ENCODE measurements around the gene FANCI.
"Not testable (repeated sequence)": the region's sequence is repeated elsewhere in the genome, so short reads cannot be mapped to it uniquely, and the experiment has no call there.

FANCI gene

DNA sequence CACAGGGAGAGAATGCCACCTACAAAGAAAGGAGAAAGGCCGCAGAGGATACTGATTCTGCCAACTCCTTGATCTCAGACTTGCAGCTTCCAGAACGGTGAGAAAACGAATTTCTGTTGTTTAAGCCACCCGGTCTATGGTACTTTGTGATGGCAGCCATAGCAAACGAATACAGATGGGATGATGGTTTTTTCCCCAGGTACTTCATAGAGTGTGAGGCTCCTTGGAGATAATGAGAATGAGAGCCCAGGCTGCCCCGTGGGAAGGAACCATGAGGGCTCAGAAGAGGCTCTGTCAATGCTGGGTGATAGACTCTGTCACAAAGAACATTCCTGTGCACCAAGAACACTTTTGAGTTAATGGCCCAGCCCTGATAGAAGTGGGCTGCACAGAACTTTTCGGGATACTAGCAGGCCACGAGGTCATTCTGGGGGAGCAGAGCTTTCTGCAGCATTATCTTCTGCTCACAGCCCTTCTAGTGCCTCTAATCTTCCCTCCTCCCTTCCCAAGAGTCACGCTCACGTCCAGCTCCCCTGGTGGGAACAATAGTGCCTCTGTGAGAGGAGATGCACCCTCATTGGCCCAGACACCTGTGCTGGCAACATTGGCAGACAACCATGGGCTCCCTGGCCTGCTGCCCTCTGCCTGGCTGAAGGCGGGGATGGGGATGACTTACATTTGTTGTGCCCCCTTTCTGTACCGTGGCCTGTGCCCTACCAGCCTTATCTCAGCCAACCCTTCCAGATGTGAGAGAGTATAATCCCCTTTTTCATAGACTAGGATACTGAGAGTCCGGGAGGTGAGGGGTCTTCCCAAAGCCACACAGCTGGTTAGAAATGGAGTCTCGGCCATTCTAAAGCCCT lies 17.2 kb upstream of the FANCI start:
- no peak for DNase-seq

DNA sequence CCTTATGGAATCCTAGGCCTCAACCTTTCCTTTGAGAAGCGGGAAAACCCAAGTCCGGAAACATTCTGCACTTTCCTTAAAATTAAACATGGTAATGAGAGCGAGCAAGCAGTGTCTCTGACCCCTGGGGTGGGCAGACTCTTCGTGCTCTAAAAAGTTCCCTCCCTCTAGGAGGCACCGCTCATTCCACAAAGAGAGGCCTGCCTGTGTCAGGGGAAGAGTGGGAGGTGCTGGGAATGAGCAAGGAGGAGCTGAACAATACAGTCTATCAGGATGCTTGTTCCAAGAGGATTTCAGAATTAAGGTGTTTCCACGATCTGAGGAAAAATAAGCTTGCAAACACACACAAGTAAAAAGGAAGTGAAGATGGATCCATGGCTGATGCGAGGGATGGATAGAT lies 16.4 kb upstream of the FANCI start:
- DNase-seq: no peak

DNA sequence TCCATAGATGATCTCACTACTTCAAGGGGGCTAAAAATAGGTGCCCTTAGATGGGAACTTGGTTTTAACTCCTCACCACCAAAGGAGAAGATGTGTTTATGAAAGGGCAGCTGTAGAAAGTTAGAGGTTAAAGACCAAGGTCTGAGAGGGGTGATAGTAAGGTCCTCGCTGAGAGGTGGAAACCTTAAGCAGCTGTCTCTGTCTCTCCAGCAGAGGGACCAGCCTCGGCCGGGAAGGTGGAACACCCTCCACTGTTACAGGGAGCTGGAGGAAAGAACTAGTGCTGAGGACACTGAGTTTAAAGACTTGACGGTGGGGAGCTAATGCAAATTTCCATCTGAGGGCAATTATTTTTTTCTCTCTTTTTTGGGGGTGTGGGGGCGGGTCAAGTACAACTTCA lies 13.5 kb upstream of the FANCI start:
- DNase-seq: no peak

DNA sequence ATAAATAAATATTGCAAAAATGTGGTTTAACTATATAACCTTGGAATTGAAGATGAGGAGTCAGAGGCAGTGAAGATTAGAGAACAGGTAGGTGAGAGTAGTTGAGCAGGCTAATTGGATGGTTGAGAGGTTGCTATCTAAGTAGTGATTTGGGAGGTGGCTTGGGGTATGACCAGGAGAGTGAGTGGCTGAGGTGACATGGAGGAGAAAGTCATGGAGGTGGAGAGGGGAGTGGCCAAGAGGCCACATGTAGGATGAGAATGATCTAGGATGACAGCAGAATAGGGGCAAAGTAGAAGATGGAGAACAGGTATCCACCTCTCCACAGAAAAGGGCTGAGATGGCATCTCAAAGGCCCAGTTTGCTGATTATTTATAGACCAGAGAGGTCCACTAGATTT lies 11.9 kb upstream of the FANCI start:
- no peak for DNase-seq

- peak in 1 of 3 donors; percentile 27 for DNase-seq
These were observed 3.6 kb upstream of the FANCI start for GRCh38 chr15:89239883-89240810.

DNA sequence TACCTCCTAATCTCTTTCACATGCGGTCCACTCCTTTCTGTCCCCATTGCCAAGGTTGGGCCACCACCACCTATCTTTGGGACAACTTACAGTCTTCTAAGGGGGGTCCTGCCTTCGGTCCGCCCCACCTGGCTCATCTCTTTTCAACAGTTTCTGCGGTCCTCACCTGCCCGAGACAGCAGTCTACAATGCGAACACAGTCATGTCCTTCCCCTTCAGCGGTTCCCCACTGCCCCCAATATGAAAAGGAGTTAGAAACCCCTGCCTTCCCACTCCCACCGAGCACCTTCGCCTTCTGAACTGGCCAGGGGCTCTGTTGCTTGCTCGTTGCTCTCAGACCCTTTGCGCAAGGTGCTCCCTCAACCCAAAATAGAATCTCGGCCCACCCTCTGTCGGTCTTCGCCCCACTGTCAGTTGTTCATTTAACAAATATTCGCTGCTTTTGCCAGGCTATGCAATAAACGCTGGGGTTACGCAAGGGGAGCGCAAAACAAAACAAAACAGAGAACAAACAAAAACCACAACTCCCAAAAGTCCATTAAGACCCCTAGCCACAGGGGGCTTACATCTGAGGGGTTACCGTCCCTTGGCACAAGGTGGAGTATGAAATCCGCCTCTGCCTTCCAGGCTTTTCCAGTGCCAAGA lies 611 bp upstream of the FANCI start:
- peak in 1 of 3 donors; percentile 11 for DNase-seq

- DNase-seq: peak; percentile 42 to 46 (median 46)
These were observed 760 bp downstream of the FANCI start for GRCh38 chr15:89244574-89244903.

GRCh38 chr15:89247446-89247845 lies 3.7 kb downstream of the FANCI start:
- DNase-seq: no peak

GRCh38 chr15:89248584-89248983 lies 4.8 kb downstream of the FANCI start:
- no peak for DNase-seq

GRCh38 chr15:89250142-89250541 lies 6.4 kb downstream of the FANCI start:
- DNase-seq: not testable (repeated sequence)

DNA sequence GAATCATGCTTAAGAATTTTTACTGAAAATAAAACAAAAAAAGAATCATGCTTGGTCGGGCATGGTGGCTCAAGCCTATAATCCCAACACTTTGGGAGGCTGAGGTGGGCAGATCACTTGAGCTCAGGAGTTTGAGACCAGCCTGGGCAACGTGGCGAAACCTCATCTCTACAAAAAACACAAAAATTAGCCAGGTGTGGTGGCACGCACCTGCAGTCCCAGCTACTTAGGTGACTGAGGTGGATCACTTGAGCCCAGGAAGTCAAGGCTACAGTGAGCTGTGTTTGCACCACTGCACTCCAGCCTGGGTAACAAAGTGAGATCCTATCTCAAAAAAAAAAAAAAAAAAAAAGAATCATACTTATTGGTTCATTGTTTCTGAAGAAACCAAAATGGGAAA lies 33.5 kb downstream of the FANCI start:
- not testable (repeated sequence) for DNase-seq

DNA sequence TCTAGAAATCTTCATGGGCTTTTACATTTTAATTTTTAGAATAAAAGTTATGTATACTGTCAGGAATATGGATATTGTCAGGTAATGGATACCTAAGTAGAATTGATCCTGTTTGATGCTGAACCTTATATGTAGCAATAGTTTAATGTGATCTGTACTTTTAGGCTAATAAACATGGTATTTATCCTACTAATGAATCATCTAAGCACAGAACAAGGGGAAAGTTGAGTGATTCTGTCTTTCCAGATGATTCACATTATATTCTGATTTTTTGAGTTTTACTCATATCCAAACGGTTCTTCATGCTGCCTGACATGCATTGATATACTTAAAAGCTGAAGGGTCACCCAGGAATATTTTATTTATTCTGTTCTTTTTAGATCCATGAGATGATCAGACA lies 34.5 kb downstream of the FANCI start:
- no peak for DNase-seq

GRCh38 chr15:89282631-89283030 lies 38.9 kb downstream of the FANCI start:
- peak in 1 of 3 donors; percentile 18 for DNase-seq

DNA sequence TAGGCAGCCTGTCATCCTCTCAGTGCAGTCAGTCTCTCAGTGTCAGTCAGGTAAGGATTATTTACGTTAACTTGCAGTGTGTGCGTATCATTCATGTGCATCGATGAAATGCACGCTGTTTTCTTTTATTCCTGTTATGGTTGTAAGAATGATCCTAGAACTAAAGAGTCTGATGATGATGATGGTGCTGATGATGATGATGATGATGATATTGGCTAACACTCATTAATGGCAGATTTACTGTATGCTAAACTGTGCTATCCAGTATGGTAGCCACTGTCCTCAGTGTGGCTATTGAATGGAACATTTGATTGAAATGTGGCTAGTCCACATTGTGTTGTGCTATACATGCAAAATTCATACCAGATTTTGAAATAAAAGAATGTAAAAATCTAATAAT lies 39.4 kb downstream of the FANCI start:
- DNase-seq: no peak

DNA sequence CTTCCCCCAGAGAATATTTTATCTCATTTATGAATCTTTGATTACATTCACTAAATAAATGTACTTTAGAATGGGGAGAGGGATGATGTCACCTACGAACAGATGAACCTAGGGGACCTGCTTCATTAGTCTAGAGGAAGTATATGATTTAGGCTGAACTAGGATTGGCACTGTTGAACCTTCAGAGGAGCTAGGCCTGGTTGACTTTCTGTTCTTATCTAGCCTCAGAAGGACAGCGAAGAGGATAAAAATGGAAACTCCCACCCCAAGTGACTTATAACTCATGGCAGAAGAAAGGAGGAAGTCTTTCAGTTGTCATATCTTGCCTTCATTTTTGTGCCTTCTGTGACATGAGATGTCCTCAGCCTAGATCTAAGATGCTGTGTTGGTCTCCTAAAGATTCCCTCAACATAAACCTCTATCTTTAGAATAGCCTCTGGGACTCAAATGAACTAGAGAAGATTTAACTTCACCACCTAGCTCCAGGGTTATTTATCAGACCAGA lies 48.2 kb downstream of the FANCI start:
- peak in 1 of 3 donors; percentile 23 for DNase-seq

DNA sequence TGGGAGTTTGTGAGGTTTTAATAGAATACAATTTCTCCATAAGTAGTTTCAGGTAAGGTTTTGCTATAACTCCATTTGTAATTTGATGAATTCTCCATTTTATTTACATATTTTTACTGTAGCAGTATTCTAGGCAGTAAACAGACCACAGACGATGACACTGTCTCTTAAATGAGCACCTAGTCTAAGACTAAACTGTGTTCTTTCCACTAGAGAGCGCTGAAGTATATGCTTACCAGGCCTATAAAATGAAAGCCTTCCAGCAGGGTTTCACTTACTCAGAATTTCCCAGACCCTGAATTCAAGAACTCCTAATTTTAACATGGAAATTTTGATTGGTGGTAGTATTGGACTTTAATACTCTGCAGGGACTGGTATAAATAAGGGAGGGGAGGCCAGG lies 49.2 kb downstream of the FANCI start:
- no peak for DNase-seq

DNA sequence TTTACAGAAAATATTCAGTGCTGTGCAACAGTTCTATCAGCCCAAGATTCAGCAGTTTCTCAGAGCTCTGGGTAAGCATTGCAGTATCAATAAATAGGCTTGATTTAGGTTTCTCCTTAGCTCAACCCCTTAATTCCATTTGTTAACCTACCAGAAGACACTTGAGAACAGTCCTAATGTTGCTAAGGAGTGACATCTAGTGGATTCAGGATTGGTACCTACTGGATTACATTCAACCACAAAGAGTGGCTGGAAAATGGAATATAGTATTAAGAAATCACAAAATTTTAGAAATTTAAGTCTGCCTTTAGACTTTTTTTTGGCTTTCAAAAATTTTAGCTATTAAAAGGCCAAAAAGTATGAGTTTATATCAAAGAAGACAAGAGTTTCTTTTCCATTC lies 56.1 kb downstream of the FANCI start:
- DNase-seq: peak in 2 of 3 donors; percentile 27 to 41

GRCh38 chr15:89301304-89302089 lies 57.7 kb downstream of the FANCI start:
- DNase-seq: no peak

- no peak for DNase-seq
These were observed 60.2 kb downstream of the FANCI start for GRCh38 chr15:89303986-89304385.

GRCh38 chr15:89305395-89305794 lies 61.6 kb downstream of the FANCI start:
- DNase-seq: no peak

- DNase-seq: peak; percentile 43 to 69 (median 66)
These were observed 63.3 kb downstream of the FANCI start for GRCh38 chr15:89307046-89307587.

DNA sequence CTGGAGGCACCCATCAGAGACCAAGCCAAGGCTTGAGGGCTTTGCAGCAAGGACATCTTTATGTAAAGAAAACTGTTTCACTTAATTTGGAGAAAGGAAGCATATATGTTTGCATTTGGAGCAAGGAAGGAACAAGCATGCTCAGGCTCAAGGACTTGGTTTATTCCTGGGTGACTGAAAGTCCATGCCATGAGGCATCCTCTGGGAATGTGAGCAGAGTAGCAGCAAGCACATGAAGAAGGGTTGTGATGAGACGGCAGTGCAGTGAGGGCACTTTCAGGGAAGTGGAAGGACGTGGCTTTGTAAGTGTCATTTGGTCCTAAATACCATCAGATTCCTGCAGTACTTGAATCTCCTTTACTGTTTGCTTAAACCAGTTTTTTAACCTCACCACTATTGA lies 64.0 kb downstream of the FANCI start:
- DNase-seq: no peak

Measured in suppressor macrophage treated with lipopolysaccharide for 1 hour (primary cell).